GM18507 (cell line): ENCODE results near the gene DAO.
"Not testable (repeated sequence)": the region's sequence is repeated elsewhere in the genome, so short reads cannot be mapped to it uniquely, and the experiment has no call there.

Experiments
- DNase-seq: peaks from one replicate; pipeline ENCODE4 v3.0.0; 2011; ENCODE audit warnings: low read depth; ENCODE audit not compliant: insufficient read length; ENCODE audit errors: extremely low spot score
- FAIRE-seq: peaks from 2 replicates; lab custom pipeline; 2011; peaks lifted over from hg19 to GRCh38; lab: Jason Lieb, UNC

DAO gene

GRCh38 chr12:108879615-108880254 is at the start of gene DAO:
Gene DAO, plus strand, starts transcription at chr12:108880092. Its CDS starts 4,915 bp downstream, at chr12:108885007.
- FAIRE-seq, result no peak

GRCh38 chr12:108831309-108831991 is 48.4 kb upstream of the DAO start:
- DNase-seq (no peak), FAIRE-seq (peak; percentile 46)

More at GRCh38 chr12:108879615-108880254, at the start of gene DAO:
- no peak for DNase-seq

GRCh38 chr12:108832208-108832607 is 47.7 kb upstream of the DAO start:
- DNase-seq (no peak), FAIRE-seq (no peak)

- FAIRE-seq, result no peak
- DNase-seq, result no peak
Measured at GRCh38 chr12:108832730-108833354, 47.0 kb upstream of the DAO start.

- FAIRE-seq (no peak), DNase-seq (no peak)
Measured at GRCh38 chr12:108833355-108833733, 46.5 kb upstream of the DAO start.

GRCh38 chr12:108833757-108834472 is 46.0 kb upstream of the DAO start:
- DNase-seq, result no peak
- no peak for FAIRE-seq

- DNase-seq (no peak), FAIRE-seq (no peak)
Measured at GRCh38 chr12:108835860-108836634, 43.8 kb upstream of the DAO start.

GRCh38 chr12:108837239-108837638 is 42.7 kb upstream of the DAO start:
- DNase-seq (no peak), FAIRE-seq (no peak)

- DNase-seq (no peak), FAIRE-seq (no peak)
Measured at GRCh38 chr12:108837680-108838079, 42.2 kb upstream of the DAO start.

- DNase-seq (peak; percentile 79), FAIRE-seq (peak; percentile 89)
Measured at GRCh38 chr12:108838194-108839017, 41.5 kb upstream of the DAO start.

GRCh38 chr12:108839018-108839889 is 40.6 kb upstream of the DAO start:
- no peak for FAIRE-seq
- DNase-seq, result no peak

GRCh38 chr12:108839890-108840230 is 40.0 kb upstream of the DAO start:
- FAIRE-seq, result no peak
- DNase-seq, result no peak

- DNase-seq (no peak), FAIRE-seq (no peak)
Measured at GRCh38 chr12:108840605-108841332, 39.1 kb upstream of the DAO start.

GRCh38 chr12:108841825-108842224 is 38.1 kb upstream of the DAO start:
- DNase-seq, FAIRE-seq: not testable (repeated sequence)

- DNase-seq (no peak), FAIRE-seq (no peak)
Measured at GRCh38 chr12:108842361-108842760, 37.5 kb upstream of the DAO start.

GRCh38 chr12:108843187-108843586 is 36.7 kb upstream of the DAO start:
- FAIRE-seq, result no peak
- DNase-seq, result no peak

GRCh38 chr12:108845696-108846095 is 34.2 kb upstream of the DAO start:
- FAIRE-seq, result no peak
- no peak for DNase-seq
